ENCODE measurements around the gene ACAD8. TPM values are rescaled to one million over a fixed set of nuclear protein-coding genes. Genes with fewer than 3 reads are reported as not detected.

Gene ACAD8
- total and polyA plus RNA-seq, 2 of the 4 experiments (the other 2 are of a cell fraction): 11.1 to 21.2 TPM

GRCh38 chr11:134293119-134294113 is 40.0 kb downstream of the ACAD8 start:
- CTCF ChIA-PET: no interaction called here

More at GRCh38 chr11:134293119-134294113, 40.0 kb downstream of the ACAD8 start:
- Histone ChIP-seq H3K9ac (ENCODE audit: low read depth, low read length) (no peak overlapping the region), H2BK120ac (ENCODE audit: low read depth, low read length) (no peak overlapping the region), H3K23ac (ENCODE audit: low read depth, low read length) (no peak overlapping the region), H2BK5ac (ENCODE audit: low read depth, low read length, poor library complexity, severe bottlenecking) (no peak overlapping the region), H2BK20ac (ENCODE audit: low read depth, low read length) (no peak overlapping the region), H3K79me1 (ENCODE audit: low read depth in 1 of 2, low read length in 2 of 2) (no peaks in the 10 kb centered on the region), H3K14ac (replicated peaks; ENCODE audit: low read depth, low read length) (no peak overlapping the region), H3K4me3 (ENCODE audit: insufficient read depth, low read depth, low read length) (no peak overlapping the region), H3K4me1 (ENCODE audit: control insufficient read depth, insufficient read depth, low read length) (no peaks in the 10 kb centered on the region), H2AK9ac (replicated peaks; ENCODE audit: low read depth, low read length, poor library complexity) (no peak overlapping the region), H3K56ac (ENCODE audit: extremely low read depth, insufficient read depth, low read length) (no peak overlapping the region), H4K91ac (ENCODE audit: insufficient read depth, low read depth, low read length) (no peak overlapping the region), H4K8ac (ENCODE audit: low read depth in 2 of 2, low read length in 2 of 2) (no peak overlapping the region), H3K4me2 (ENCODE audit: low read depth, low read length) (no peak overlapping the region), H3K9me1 (ENCODE audit: insufficient read depth, low read length) (no peaks in the 10 kb centered on the region), H3K27me3 (ENCODE audit: control insufficient read depth, insufficient read depth, low read length) (no peaks in the 10 kb centered on the region), H3K18ac (ENCODE audit: low read depth, low read length) (no peak overlapping the region), H2AK5ac (ENCODE audit: low read depth, low read length) (no peak overlapping the region), H3K9me3 (ENCODE audit: control insufficient read depth, insufficient read depth, low read length) (no peaks in the 10 kb centered on the region; the same call in 1 of the 2 replicates), H3K4ac (ENCODE audit: low read depth, low read length) (no peak overlapping the region), H4K20me1 (ENCODE audit: insufficient read depth, low read length) (no peaks in the 10 kb centered on the region), H4K5ac (ENCODE audit: low read depth, low read length) (no peak overlapping the region), H3K27ac (ENCODE audit: insufficient read depth, low read length) (no peak overlapping the region), H3K36me3 (ENCODE audit: control insufficient read depth, insufficient read depth, low read length) (no peaks in the 10 kb centered on the region), H2BK15ac (ENCODE audit: low read depth, low read length) (no peak overlapping the region), H2AFZ (replicated peaks; ENCODE audit: low read length, poor library complexity) (no peak overlapping the region)
- 42% methylated on average over 2 of the region's 20 CpGs; no CpG with 5 or more reads in 1 of the 2 experiments for WGBS, 2 experiments (ENCODE audit: extremely low coverage in 2 of 2, insufficient read length in 1 of 2)
- in situ Hi-C loops (cut with MboI; ENCODE audit: low sequenced_read_pairs) (no loop called here), dilution Hi-C loops (cut with HindIII; ENCODE audit: low sequenced_read_pairs, unreplicated experiment) (no loop called here), intact Hi-C loops (cut with micrococcal nuclease) (no loop called here)
- DNase-seq (no peak), ATAC-seq (ENCODE audit: low read depth) (no peak)
- POLR2A ChIA-PET (ENCODE audit: unreplicated experiment): no interaction called here
- no TSS peak for BruUV-seq (replicated peaks)
- no peak for TF ChIP-seq POLR2A (IDR thresholded peaks at IDR 0.05; ENCODE audit: low read depth, low read length)
- TF ChIP-seq RCOR1 (IDR thresholded peaks at IDR 0.05; ENCODE audit: insufficient replicate concordance, low read length): no peak
- TF ChIP-seq USF2 (IDR thresholded peaks at IDR 0.05; ENCODE audit: low read depth, low read length): no peak
- no peak for TF ChIP-seq NFE2L2 (IDR thresholded peaks at IDR 0.05; ENCODE audit: low read depth, low read length)
- no peak for TF ChIP-seq MAZ (IDR thresholded peaks at IDR 0.05; ENCODE audit: borderline replicate concordance, low read depth, low read length)

All from IMR-90 (cell line).